SK-N-SH (cell line): ENCODE measurements around the gene ARHGAP20. TPM values are rescaled to one million over a fixed set of nuclear protein-coding genes. Genes with fewer than 3 reads are reported as not detected.
"Not testable (repeated sequence)": the region's sequence is repeated elsewhere in the genome, so short reads cannot be mapped to it uniquely, and the experiment has no call there.

Source experiments
- CTCF ChIA-PET: fragments of 300-600, 350-600 bp; formaldehyde crosslinking; extraction: SDS; loops from one replicate; lab custom pipeline; 2021; lab: Yijun Ruan, JAX
- POLR2A ChIA-PET: fragments of 350-600 bp; sonication (Branson Sonifier 250); formaldehyde crosslinking; extraction: SDS; loops from one replicate; lab custom pipeline; 2020; ENCODE audit warnings: antibody characterized with exemption, inconsistent platforms; lab: Yijun Ruan, JAX
- DNase-seq: peaks from one replicate; pipeline ENCODE4 v3.0.0; 2012
- H2AFZ ChIP-seq: fragments of 200-600 bp; sonication (generic); 2 replicates; pipeline ENCODE4 v1.8.1; 2016; ENCODE audit warnings: antibody characterized with exemption, mild to moderate bottlenecking, low read depth
- H3F3A ChIP-seq: fragments of 200-600 bp; sonication (generic); replicated peaks from 2 replicates; pipeline ENCODE3; 2016; ENCODE audit warnings: antibody characterized with exemption, mild to moderate bottlenecking; ENCODE audit not compliant: insufficient read depth
- H3K27ac ChIP-seq, 2 experiments: fragments of 200-500 bp in 1 of 2; fragments of 200-600 bp in 1 of 2; sonication (Bioruptor generic) in 1 of 2; sonication (generic), shearing (Covaris generic) in 1 of 2; 2 replicates each; pipeline versions ENCODE4 v1.5.1 to v1.6.1; 2014 to 2016; ENCODE audit warnings: low read depth in 2 of 2, inconsistent platforms in 1 of 2, low read length in 1 of 2, mild to moderate bottlenecking in 1 of 2, mixed read lengths in 1 of 2
- H3K27me3 ChIP-seq: fragments of 200-600 bp; sonication (generic), shearing (Covaris generic); 2 replicates; pipeline ENCODE4 v1.6.1; 2016; ENCODE audit warnings: mixed run types; ENCODE audit not compliant: insufficient read depth
- H3K36me3 ChIP-seq, 2 experiments: fragments of 200-500 bp in 1 of 2; fragments of 200-600 bp in 1 of 2; sonication (Bioruptor generic) in 1 of 2; sonication (generic) in 1 of 2; replicated peaks in 1 of 2; 2 replicates each; pipeline versions ENCODE3 to v1.5.1; 2014 to 2016; ENCODE audit warnings: low read length in 1 of 2, mild to moderate bottlenecking in 1 of 2; ENCODE audit not compliant: insufficient read depth in 2 of 2, control insufficient read depth in 1 of 2
- H3K4me1 ChIP-seq, 2 experiments: fragments of 200-500 bp in 1 of 2; fragments of 200-600 bp in 1 of 2; sonication (Bioruptor generic) in 1 of 2; sonication (generic), shearing (Covaris generic) in 1 of 2; 2 replicates each; pipeline versions ENCODE4 v1.5.1 to v1.6.1; 2014 to 2016; ENCODE audit warnings: low read depth in 1 of 2, low read length in 1 of 2, mixed run types in 1 of 2; ENCODE audit not compliant: insufficient read depth in 2 of 2, control insufficient read depth in 1 of 2
- H3K4me2 ChIP-seq: fragments of 200-600 bp; sonication (generic), shearing (Covaris generic); 2 replicates; pipeline ENCODE4 v1.6.1; 2017; ENCODE audit warnings: mixed run types
- H3K4me3 ChIP-seq, 2 experiments: fragments of 200-500 bp in 1 of 2; fragments of 200-600 bp in 1 of 2; sonication (Bioruptor generic) in 1 of 2; sonication (generic), shearing (Covaris generic) in 1 of 2; 2 replicates each; pipeline versions ENCODE4 v1.5.1 to v1.8.1; 2014 to 2016; ENCODE audit warnings: low read depth in 2 of 2, inconsistent platforms in 1 of 2, low read length in 1 of 2, mild to moderate bottlenecking in 1 of 2, mixed read lengths in 1 of 2, moderate library complexity in 1 of 2
- H3K79me2 ChIP-seq: fragments of 200-600 bp; sonication (generic); 2 replicates; pipeline ENCODE4 v1.8.1; 2017; ENCODE audit warnings: mild to moderate bottlenecking; ENCODE audit not compliant: insufficient read depth
- H3K9ac ChIP-seq: fragments of 200-600 bp; sonication (generic); 2 replicates; pipeline ENCODE4 v1.6.1; 2017; ENCODE audit warnings: mixed run types
- H3K9me2 ChIP-seq: fragments of 200-600 bp; sonication (generic); 2 replicates; pipeline ENCODE4 v1.6.1; 2017; ENCODE audit warnings: mixed run types
- H3K9me3 ChIP-seq: fragments of 200-600 bp; sonication (generic); 2 replicates; pipeline ENCODE4 v1.6.1; 2017; ENCODE audit warnings: mixed run types, mild to moderate bottlenecking, moderate library complexity
- H4K20me1 ChIP-seq: fragments of 200-600 bp; sonication (generic); 2 replicates; pipeline ENCODE4 v1.6.1; 2017; ENCODE audit warnings: mild to moderate bottlenecking, mixed run types; ENCODE audit not compliant: insufficient read depth
- GABPA ChIP-seq: IDR thresholded peaks from 2 replicates; pipeline ENCODE4 v1.4.0; 2012; ENCODE audit warnings: low read depth, mild to moderate bottlenecking
- MAX ChIP-seq: IDR thresholded peaks from 2 replicates; pipeline ENCODE4 v1.4.0; 2012; ENCODE audit warnings: low read depth
- RAD21 ChIP-seq: IDR thresholded peaks from 2 replicates; pipeline ENCODE4 v1.6.1; 2012; ENCODE audit warnings: mild to moderate bottlenecking, low read length
- TAF1 ChIP-seq: IDR thresholded peaks from 2 replicates; pipeline ENCODE4 v1.6.1; 2012; ENCODE audit warnings: low read depth, mild to moderate bottlenecking, low read length, moderate library complexity, borderline replicate concordance
- WGBS: methylation state at CpG from one replicate; pipeline ENCODE4 v1.1.6; 2017; ENCODE audit warnings: low lambda C conversion rate; 5-methylcytosine and 5-hydroxymethylcytosine counted together
- polyA plus RNA-seq, 3 experiments: library from polyadenylated mRNA; depleted of rRNA; stranded (reverse); fragments of >200 nt; gene quantifications; 2 replicates each; pipeline ENCODE4 v1.2.3, GENCODE V29; 2012
- TF ChIP-seq, protein P1 (sequence below): IDR thresholded peaks from 2 replicates; pipeline ENCODE4 v1.4.0; 2012; ENCODE audit warnings: low read depth, borderline replicate concordance
- TF ChIP-seq, protein P2 (sequence below): fragments of 200-600 bp; sonication (generic); IDR thresholded peaks from 2 replicates; pipeline ENCODE4 v1.6.1; 2017; ENCODE audit warnings: antibody characterized with exemption, mild to moderate bottlenecking, moderate library complexity
- TF ChIP-seq, protein P3 (sequence below): IDR thresholded peaks from 2 replicates; pipeline ENCODE4 v1.4.0; 2012; ENCODE audit warnings: low read depth, borderline replicate concordance

The ARHGAP20 gene
- polyA plus RNA-seq, 1 of the 3 experiments (the other 2 are of a cell fraction): 0.76 TPM

DNA sequence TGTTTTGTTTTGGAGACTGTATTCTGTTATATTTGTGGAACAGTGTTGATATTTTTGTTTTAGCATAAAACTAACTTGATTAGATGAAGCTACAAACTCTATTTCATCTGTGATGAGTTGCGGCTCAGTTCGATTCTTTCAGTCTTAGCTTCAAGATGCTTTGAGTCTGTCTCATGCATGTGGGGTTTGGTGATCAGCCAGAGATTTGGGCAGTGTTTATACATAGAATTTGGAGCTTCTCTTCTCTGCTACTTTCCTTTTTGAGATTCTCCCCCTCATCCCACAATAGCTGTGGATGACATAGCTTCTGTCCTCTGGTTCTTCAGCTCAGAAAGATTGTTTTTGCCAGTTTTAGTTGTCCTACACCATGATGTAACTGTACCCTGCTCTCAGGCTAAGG lies 90.4 kb downstream of the ARHGAP20 start:
- DNase-seq: no peak
- 69% methylated on average over 2 of the region's 2 CpGs for WGBS
- ChIA-PET POLR2A (no interaction called here), CTCF (no interaction called here)
- Histone ChIP-seq H3K36me3 (no peaks in the 10 kb centered on the region), H3K4me3 (no peak overlapping the region), H3K9me3 (no peaks in the 10 kb centered on the region), H3K79me2 (no peaks in the 10 kb centered on the region), H3K27ac (no peak overlapping the region), H3F3A (no peaks in the 10 kb centered on the region), H3K9ac (no peak overlapping the region), H2AFZ (no peak overlapping the region), H3K9me2 (no peaks in the 10 kb centered on the region), H3K27me3 (no peaks in the 10 kb centered on the region), H3K4me2 (no peak overlapping the region), H3K4me1 (no peaks in the 10 kb centered on the region), H4K20me1 (no peaks in the 10 kb centered on the region)
- TF ChIP-seq, protein P1, sequence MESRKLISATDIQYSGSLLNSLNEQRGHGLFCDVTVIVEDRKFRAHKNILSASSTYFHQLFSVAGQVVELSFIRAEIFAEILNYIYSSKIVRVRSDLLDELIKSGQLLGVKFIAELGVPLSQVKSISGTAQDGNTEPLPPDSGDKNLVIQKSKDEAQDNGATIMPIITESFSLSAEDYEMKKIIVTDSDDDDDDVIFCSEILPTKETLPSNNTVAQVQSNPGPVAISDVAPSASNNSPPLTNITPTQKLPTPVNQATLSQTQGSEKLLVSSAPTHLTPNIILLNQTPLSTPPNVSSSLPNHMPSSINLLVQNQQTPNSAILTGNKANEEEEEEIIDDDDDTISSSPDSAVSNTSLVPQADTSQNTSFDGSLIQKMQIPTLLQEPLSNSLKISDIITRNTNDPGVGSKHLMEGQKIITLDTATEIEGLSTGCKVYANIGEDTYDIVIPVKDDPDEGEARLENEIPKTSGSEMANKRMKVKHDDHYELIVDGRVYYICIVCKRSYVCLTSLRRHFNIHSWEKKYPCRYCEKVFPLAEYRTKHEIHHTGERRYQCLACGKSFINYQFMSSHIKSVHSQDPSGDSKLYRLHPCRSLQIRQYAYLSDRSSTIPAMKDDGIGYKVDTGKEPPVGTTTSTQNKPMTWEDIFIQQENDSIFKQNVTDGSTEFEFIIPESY: no peak

DNA sequence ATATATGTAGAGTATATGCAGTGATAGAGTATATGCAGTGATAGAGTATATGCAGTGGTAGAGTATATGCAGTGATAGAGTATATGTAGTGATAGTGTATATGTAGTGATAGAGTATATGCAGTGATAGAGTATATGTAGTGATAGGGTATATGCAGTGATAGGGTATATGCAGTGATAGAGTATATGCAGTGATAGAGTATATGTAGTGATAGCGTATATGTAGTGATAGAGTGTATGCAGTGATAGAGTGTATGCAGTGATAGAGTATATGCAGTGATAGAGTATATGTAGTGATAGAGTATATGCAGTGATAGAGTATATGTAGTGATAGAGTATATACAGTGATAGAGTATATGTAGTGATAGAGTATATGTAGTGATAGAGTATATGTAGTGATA lies 92.9 kb downstream of the ARHGAP20 start:
- POLR2A ChIA-PET, H3F3A ChIP-seq, CTCF ChIA-PET, H4K20me1 ChIP-seq, H3K4me1 ChIP-seq, H3K27me3 ChIP-seq, H3K36me3 ChIP-seq, H3K9me3 ChIP-seq, DNase-seq, H3K27ac ChIP-seq, H2AFZ ChIP-seq, H3K9ac ChIP-seq, H3K4me2 ChIP-seq, H3K9me2 ChIP-seq, H3K4me3 ChIP-seq, H3K79me2 ChIP-seq: not testable (repeated sequence)
- WGBS: 95% methylated on average over 1 of the region's 1 CpG

DNA sequence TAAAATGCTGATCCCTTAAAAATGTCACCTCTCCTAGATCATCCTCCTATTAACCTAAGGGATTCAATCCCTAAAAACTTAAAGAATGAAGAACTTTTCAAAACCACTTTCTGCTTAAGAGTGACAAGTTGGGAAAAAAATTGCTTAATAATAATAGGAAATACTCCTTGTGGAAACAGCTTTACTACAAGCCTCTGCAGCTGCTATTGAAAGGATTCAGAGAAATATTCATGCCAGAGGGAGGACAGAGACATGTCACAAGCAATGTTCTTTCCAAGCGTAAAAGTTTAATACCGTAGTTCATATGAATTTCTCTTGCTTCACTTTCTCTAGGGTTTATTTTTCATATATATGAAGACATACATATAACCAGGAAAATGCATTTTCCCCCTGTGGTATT lies 98.2 kb downstream of the ARHGAP20 start:
- Histone ChIP-seq H3K4me2 (no peak overlapping the region), H3K9me3 (no peaks in the 10 kb centered on the region), H3K36me3 (no peaks in the 10 kb centered on the region), H4K20me1 (no peaks in the 10 kb centered on the region), H3K79me2 (no peaks in the 10 kb centered on the region), H3K4me1 (no peaks in the 10 kb centered on the region; a peak in 1 of 4 replicates), H3K27ac (no peak overlapping the region), H3K9ac (no peak overlapping the region), H3K4me3 (no peak overlapping the region), H3K27me3 (no peaks in the 10 kb centered on the region), H3F3A (no peaks in the 10 kb centered on the region), H2AFZ (no peak overlapping the region), H3K9me2 (no peaks in the 10 kb centered on the region)
- POLR2A ChIA-PET: no interaction called here
- TF ChIP-seq, protein P2, sequence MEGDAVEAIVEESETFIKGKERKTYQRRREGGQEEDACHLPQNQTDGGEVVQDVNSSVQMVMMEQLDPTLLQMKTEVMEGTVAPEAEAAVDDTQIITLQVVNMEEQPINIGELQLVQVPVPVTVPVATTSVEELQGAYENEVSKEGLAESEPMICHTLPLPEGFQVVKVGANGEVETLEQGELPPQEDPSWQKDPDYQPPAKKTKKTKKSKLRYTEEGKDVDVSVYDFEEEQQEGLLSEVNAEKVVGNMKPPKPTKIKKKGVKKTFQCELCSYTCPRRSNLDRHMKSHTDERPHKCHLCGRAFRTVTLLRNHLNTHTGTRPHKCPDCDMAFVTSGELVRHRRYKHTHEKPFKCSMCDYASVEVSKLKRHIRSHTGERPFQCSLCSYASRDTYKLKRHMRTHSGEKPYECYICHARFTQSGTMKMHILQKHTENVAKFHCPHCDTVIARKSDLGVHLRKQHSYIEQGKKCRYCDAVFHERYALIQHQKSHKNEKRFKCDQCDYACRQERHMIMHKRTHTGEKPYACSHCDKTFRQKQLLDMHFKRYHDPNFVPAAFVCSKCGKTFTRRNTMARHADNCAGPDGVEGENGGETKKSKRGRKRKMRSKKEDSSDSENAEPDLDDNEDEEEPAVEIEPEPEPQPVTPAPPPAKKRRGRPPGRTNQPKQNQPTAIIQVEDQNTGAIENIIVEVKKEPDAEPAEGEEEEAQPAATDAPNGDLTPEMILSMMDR: no peak
- TF ChIP-seq, protein P3, sequence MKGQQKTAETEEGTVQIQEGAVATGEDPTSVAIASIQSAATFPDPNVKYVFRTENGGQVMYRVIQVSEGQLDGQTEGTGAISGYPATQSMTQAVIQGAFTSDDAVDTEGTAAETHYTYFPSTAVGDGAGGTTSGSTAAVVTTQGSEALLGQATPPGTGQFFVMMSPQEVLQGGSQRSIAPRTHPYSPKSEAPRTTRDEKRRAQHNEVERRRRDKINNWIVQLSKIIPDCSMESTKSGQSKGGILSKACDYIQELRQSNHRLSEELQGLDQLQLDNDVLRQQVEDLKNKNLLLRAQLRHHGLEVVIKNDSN: no peak
- TF ChIP-seq RAD21 (no peak), GABPA (no peak), MAX (no peak), TAF1 (no peak)
- TF ChIP-seq, protein P1: no peak
- DNase-seq: no peak
- 86% methylated on average over 2 of the region's 2 CpGs for WGBS
- CTCF ChIA-PET: no interaction called here
